GM12873 (cell line): ENCODE results near the gene SRPK3.
A peak's percentile ranks its signal among the peaks of the same experiment; 100 is the strongest.

Source experiments
- CTCF ChIP-seq: IDR thresholded peaks from 2 replicates; pipeline ENCODE4 v1.5.1; 2012; ENCODE audit warnings: low read depth, mild to moderate bottlenecking, moderate library complexity, low read length, control low read depth; ENCODE audit not compliant: insufficient read depth; ENCODE audit errors: missing control alignments

The SRPK3 gene

GRCh38 chrX:153768311-153769157, 12.3 kb upstream of the SRPK3 start:
- peak; percentile 17 for TF ChIP-seq CTCF

DNA sequence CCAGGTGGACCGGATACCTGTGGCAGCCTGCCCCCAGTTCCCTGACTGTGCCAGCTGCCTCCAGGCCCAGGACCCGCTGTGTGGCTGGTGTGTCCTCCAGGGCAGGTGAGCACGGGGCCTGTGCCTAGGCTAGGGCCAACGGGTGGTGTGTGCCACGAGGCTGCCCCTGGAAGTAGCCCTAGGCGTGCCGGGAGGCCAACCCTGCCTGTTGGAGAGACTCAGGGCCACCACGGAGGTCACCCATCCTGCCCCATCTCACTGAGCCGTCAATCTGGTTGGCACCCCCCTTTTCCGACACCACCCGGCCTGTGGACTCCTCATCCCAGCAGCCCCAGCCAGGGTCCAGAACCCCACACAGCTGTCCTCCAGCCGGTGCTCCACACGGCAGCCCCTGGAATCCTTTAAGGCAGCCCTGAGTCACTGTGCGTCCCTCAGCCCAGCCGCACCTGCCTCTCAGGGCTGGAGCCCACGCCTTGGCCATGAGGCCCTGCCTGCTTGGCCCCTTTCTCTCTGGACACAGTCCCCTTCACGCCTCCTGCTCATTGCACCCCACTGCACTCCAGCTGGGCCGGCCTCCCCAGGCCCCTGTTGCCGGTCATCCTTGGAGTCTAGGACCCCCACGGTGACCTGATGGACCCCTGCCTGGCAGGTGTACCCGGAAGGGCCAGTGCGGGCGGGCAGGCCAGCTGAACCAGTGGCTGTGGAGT, 11.5 kb upstream of the SRPK3 start:
- no peak for TF ChIP-seq CTCF

GRCh38 chrX:153769865-153770600, 10.8 kb upstream of the SRPK3 start:
- TF ChIP-seq CTCF, result no peak

GRCh38 chrX:153770601-153771414, 10.0 kb upstream of the SRPK3 start:
- TF ChIP-seq CTCF, result no peak

DNA sequence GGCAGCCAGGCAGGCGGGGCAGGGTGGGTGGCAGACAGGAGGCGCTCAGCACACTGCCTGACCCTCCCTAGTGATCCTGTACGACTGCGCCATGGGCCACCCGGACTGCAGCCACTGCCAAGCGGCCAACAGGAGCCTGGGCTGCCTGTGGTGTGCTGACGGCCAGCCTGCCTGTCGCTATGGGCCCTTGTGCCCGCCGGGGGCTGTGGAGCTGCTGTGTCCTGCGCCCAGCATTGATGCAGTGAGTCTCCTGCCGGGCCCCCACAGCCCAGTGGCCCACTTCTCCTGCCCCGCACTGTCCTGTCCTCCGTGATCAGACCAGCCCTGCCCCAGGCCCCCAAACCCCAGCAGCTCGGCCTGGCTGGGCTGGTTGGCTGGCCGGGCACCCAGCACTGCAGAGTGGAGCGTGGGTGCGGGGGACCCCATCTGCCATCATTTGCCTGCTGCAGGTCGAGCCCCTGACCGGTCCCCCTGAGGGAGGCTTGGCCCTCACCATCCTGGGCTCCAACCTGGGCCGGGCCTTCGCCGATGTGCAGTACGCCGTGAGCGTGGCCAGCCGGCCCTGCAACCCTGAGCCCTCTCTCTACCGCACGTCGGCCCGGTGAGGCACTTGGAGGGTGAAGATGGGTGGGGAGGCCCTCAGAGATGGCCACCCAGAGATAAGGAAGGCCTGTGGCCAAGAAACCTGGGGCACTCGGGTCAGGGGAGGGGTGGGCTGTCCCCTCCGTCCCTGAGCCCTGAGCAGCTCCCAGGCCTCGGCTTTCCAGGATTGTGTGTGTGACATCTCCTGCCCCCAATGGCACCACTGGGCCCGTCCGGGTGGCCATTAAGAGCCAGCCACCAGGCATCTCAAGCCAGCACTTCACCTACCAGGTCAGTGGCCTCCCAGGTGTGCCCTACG, 9.2 kb upstream of the SRPK3 start:
- TF ChIP-seq CTCF, result no peak
